Stimulated activated CD4-positive, alpha-beta T cell treated with anti-CD3 and anti-CD28 coated beads, Interleukin-12 subunit alpha, Interleukin-12 subunit beta, amount 100 ng/mL, for 4 hours (primary cell): Measurements from ENCODE around the gene AAK1.
"Not testable (repeated sequence)": the region's sequence is repeated elsewhere in the genome, so short reads cannot be mapped to it uniquely, and the experiment has no call there.

ENCODE experiments used
- DNase-seq: peaks from one replicate; pipeline ENCODE4 v3.0.0-alpha.2; 2020

AAK1 gene

GRCh38 chr2:69623236-69623635, 20.3 kb downstream of the AAK1 start:
- DNase-seq, result no peak

- not testable (repeated sequence) for DNase-seq
These were observed 20.7 kb downstream of the AAK1 start for GRCh38 chr2:69622805-69623204.

DNA sequence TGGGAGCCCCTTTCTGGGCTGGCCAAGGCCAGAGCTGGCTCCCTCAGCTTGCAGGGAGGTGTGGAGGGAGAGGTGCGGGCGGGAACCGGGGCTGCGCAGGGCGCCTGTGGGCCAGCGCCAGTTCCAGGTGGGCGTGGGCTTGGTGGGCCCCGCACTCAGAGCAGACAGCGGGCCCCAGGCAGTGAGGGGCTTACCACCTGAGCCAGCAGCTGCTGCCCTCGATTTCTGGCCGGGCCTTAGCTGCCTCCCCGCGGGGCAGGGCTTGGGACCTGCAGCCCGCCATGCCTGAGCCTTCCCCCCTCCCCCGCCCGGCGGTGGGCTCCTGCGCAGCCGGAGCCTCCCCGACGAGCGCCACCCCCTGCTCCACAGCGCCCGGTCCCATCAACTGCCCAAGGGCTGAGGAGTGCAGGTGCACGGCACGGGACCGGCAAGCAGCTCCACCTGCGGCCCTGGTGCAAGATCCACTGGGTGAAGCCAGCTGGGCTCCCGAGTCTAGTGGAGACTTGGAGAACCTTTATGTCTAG, 21.5 kb downstream of the AAK1 start:
- not testable (repeated sequence) for DNase-seq

GRCh38 chr2:69621440-69621839, 22.1 kb downstream of the AAK1 start:
- DNase-seq, result no peak

- DNase-seq, result no peak
These were observed 22.7 kb downstream of the AAK1 start for GRCh38 chr2:69620870-69621269.

DNA sequence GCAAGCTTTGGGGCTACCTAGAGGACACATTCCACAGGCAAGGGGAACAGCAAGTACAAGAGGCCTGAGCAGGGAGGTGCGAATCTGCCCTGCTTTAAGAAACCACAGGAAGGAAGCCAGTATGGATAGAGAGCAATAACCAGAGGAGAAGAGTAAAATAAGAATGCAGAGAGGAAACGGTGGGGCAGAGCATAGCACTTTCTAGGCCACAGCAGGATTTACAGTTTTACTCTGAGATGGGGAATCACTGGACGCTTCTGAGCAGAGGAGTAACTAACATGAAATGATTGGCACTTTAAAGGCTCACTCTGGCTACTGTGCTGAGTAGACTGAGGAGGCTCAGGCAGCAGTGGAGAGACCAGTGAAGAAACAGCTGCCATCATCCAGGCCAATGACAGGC, 23.8 kb downstream of the AAK1 start:
- DNase-seq, result no peak

GRCh38 chr2:69618362-69618761, 25.2 kb downstream of the AAK1 start:
- no peak for DNase-seq

DNA sequence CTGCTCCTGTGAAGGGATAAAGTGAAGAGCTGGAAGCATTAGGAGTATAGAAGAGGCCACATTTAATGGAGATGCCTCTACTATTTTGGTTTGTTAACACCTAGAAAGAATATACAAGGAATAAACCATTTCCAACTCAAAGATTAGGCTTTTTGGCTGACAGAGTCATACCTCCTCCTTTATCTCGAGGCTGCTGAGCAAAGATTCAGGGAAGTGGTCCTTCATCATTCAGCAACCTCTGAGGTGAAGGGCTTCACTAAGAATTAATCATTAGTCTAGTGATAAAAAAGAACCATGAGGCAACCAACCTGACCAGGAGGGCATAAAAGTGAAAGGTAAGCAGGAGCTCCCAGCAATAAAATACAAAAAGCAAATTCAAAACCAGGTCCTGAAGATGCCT, 25.8 kb downstream of the AAK1 start:
- no peak for DNase-seq

DNA sequence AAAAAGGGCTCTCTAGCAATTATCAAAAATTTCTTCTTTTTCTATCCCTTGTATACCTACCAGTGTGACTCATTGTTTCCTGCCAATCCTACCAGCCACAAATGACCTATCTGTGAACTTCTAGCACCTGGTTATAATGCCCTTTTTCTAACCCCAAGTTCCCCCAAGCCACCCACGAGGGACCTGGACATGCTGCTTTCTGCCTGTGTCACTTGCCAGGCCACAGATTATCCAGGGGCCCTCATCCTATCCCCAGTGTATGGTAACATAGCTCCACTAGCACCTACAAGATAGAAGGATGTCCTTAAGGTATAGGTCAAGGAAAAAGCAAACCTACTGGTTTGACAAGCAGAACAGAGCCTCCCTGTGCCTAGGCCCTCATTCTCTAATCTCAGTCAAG, 26.8 kb downstream of the AAK1 start:
- DNase-seq, result peak; percentile 22

- no peak for DNase-seq
These were observed 27.6 kb downstream of the AAK1 start for GRCh38 chr2:69615969-69616368.

DNA sequence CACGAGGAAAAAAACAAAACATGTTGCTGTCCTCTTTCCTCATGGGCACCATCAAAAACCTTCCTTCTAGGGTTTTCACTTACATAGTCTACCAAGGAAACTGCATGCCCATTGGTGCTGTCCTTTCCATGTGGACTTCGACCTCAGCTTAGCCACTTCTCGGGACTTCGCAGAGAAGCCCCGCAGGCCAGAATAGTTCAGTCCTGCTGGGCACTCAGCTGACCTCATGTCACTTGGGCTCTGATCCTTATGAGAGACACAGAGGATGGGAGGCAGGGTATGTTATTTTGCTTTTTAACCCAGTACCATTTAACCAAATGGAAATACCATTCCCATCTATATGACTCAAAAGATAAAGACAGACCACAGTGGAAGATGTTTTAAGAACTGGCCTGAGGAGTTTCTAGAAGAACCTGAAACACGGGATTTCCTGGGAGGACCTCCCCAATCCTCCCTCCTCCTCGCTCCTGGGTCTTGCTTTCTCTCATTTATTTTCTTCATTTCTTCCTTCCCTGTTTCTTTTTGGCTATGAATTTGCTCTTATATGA, 28.4 kb downstream of the AAK1 start:
- DNase-seq, result no peak

DNA sequence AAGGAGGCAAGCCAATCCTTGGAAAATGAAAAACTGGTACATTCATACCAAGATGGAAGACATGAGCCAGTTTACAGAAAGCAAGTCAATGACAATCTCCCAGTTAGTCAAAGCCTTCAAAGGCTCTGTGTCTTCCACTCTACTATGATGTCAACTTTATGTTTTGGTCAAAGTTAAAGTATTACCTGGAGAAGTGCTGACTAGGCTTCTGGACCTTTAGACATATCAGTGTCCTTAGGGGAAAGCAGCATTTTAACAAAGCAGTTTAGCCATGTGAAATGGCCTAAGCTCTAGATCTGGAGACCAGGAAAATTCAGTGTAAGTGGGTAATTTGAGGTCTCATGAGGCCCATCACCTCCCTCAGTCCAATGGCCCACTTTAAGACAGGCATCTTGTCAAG, 30.8 kb downstream of the AAK1 start:
- DNase-seq, result no peak

DNA sequence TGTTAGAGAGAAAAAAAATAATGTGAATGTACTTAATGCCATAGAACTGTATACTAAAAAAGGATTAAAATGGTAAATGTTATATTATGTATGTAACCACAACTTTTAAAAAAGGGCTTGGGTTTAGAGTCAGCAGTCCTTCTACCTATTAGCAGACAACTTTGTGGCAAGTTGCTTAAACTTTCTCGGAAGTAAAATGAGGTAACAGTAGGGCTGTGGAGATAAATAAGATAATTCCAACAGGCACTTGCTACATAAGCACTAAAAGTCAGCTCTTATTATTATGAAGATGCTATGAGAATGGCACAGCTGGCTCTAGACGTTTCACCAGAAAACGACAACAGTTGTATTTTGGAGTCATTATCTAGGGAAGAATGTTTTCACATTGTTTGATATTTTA, 31.3 kb downstream of the AAK1 start:
- DNase-seq, result no peak

DNA sequence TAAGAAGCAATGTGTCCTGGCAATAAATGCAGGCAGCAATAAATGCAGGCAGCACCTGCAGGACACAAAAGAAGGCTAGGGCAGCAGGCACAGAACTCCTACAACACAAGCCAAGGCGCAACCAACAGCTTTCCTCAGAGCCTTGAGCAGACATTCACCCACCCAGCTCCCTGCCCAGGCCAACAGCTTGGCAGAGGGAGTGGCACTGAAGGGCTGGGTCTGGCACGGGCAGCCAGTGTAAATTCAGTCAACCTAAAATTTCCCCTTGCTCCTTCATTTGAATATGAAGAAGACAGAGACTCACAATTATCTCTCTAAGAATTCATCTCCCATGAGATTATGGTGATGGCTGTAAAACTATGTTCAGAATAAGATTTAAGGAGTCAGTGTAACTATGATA, 35.4 kb downstream of the AAK1 start:
- DNase-seq, result no peak

- DNase-seq, result not testable (repeated sequence)
These were observed 36.8 kb downstream of the AAK1 start for GRCh38 chr2:69606771-69607170.

- DNase-seq, result no peak
These were observed 38.3 kb downstream of the AAK1 start for GRCh38 chr2:69605284-69605683.

- DNase-seq, result no peak
These were observed 38.7 kb downstream of the AAK1 start for GRCh38 chr2:69604836-69605235.

DNA sequence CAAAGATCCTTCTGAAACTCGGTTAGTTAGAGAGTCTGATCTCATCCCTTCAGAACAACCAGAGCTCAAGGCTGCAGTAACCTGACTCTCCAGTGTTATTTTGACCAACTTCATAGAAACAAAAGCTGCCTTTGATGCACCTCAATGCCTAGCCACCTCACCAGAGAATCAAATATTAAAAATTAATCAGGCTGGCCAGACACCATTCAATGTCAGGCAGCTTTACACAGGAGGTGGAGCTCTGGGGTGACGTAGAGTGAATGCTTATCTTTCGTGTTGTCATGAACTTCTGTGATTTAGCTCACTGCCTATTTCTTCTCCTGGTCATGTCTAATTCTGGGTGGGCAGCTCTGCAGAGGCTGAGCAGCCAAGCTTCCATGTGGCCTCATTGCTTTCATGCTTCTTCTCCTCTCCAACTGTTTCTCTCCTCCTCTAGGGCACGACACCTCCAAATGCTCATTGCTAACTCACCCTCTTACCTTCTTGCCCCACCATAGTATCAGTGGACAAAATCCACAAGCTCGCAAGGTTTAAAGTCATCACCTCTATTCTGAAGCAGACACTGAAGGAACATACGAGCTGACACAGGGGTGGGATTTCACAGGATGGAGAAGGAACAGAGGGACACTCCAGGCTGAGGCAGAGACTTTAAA, 39.4 kb downstream of the AAK1 start:
- DNase-seq, result no peak

DNA sequence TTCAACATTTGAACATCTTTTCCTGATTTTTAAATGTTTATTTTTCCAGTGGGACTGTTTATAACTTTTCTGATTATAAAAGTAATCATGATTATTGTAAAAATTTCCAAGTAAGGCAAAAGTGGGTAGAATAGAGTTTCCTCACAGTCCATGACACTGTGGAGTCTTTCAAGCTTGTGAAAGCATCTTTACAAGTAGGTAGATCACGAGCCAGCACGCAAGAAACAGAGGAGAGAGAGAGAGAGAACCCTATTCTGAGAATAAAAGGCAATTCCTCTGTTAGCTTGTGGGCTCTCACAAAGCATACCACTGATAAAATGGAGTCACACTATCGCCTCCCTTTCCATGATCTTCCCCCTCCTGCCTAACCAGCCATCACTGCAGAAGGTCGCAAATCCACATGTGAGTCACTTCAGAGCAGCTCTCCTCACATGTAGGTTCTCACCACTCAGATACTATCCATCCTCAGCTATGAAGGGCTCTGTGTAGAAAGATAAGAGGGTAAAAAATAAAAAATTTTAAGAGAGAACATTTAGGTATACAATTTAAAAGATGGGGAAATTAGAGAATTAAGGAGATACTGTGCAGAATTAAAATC, 40.3 kb downstream of the AAK1 start:
- DNase-seq, result no peak

DNA sequence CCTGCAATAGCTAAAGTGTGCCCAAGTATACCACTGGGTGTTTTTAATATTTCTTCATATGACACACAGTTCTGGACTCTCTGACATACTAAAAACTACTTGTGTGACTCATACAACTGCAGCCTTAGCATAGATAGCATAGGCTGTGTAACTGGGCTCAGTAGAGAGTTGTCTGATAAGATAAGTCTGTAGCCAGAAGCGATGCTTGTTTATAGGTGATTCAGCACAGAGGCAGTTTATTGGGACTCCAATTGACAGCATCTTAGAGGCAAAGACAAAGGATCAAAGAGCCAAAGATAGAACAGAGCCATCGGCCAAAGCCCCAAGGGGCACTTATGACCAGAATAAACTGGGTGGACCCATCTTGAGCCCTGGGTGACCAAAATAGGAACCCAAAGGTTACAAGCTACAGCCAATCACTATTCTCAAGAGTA, 42.3 kb downstream of the AAK1 start:
- no peak for DNase-seq

GRCh38 chr2:69600425-69600824, 43.1 kb downstream of the AAK1 start:
- no peak for DNase-seq

GRCh38 chr2:69597843-69598610, 45.5 kb downstream of the AAK1 start:
- DNase-seq, result no peak

DNA sequence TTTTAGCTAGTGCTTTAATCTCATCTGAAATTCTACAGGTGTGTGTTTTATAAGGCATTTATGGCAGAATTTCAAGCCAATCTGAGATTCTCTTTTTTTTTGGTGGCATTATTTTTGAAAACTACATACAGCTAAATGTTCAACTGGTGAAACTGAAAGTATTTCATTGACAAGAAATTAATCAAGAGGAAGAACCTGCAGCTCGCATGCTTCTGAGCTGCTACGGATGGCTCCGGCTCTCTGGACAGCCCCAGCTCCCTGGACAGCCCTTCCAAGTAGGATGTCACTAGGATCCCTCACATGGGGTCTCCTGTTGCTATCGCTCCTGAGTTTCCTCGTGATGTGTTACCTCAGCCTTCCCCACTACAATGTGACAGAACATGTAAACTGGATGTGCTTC, 46.4 kb downstream of the AAK1 start:
- no peak for DNase-seq

GRCh38 chr2:69594341-69594740, 49.2 kb downstream of the AAK1 start:
- no peak for DNase-seq
